HG03354 (cell line): ENCODE results near the gene KRT85.

Source experiments
- ATAC-seq: cut with Tn5 transposase; IDR thresholded peaks from one replicate; pipeline ENCODE4 v1.9.1; 2021; ENCODE audit warnings: mild to moderate bottlenecking; ENCODE audit not compliant: unreplicated experiment, poor library complexity, severe bottlenecking

KRT85 gene

DNA sequence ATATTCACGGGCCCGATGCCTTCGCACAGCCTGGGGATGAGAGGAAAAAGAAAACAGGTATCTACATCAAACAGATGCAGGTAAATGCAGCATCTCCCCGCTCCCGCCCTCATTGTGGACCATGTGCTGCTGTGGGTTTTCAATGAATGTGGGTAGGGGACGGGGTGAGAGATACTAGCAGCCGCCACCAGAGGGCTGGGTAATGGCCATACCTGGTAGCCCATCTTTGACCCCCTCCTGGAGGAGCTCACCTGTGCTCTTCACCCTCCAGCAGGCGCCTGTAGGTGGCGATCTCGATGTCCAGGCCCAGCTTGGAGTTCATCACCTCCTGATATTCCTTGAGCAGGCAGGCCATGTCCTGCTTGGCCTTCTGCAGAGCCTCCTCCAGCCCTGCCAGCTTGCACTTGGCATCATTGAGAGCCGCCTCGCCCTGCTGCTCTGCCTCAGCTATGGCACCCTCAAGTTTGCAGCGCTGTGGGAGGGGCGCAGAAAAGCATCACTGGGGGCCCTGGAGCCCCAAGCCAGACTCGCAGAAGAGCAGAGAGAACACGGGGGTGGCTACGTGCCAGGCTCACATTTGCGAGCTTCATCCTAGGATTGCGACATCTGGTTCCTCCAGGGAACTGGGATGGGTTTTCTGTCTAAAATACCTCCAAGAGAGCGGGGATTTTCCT, 28.6 kb upstream of the KRT85 start:
- no peak for ATAC-seq

DNA sequence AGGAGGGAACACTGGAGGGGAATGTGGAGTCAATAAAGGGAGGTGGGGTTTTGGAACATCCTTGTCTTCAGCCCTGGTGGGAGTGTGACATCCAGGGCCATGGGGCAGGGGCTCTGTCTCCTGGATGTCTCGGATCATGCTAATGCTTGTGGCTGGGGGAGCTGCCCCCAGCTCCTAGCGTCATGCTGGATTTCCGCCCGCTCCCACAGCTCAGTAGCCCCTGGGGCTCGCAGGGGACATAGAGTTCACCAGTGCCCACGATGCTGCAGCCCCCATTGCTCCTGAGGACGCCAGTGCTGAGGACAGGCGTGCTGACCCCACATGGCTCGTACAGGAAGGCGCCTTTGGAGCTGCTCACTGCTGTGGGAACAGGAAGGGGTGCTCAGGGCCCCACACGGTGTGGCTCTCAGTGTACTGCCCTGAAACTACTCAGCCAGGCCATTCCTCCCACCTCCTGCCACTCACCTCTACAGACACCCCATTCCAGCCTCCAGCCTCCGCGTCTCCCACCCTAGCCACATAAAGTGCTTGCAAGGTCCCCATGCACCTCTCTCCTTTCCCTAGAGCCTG, 27.6 kb upstream of the KRT85 start:
- ATAC-seq: no peak

DNA sequence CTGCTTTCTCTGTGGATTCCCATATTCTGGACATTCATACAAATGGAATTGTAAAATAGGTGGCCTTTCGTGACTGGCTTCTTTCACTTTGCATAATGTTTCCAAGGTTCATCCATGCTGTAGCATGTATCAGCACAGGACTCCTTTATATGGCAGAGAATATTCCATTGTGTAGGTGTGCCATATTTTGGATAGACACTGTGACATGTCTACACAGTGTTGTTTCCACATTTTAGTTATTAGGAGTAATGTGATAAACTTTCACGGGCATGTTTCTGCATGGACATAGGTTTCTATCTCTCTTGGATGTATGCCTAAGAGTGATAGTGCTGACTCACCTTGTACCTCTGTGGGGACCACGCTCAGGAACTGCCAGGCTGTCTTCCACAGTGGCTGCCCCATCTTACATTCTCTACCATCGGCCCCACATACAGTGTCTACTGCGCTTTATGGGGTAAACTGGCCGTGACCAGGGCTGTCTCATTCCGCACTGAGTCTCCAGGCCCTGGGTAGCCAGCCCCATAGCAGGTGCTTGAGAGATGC, 25.3 kb upstream of the KRT85 start:
- ATAC-seq: no peak

DNA sequence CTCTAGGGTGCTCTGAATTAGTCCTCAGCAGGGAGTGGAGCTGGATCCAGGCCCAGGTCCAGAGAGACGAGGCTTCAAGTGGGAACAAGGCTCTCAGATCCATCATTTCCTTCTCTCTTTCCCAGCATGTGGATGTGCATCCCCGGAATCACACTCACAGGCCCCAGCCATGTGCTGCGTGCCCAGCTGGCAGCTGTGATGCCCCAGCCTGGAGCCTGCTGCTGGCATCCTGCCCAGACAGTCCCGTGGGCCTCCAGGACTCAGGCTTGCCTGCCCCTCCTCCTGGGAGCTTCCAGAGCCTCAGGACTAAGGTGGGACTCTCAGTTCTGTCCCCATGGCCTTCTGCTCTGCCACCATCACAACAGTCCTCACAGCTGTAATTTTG, 24.3 kb upstream of the KRT85 start:
- no peak for ATAC-seq

DNA sequence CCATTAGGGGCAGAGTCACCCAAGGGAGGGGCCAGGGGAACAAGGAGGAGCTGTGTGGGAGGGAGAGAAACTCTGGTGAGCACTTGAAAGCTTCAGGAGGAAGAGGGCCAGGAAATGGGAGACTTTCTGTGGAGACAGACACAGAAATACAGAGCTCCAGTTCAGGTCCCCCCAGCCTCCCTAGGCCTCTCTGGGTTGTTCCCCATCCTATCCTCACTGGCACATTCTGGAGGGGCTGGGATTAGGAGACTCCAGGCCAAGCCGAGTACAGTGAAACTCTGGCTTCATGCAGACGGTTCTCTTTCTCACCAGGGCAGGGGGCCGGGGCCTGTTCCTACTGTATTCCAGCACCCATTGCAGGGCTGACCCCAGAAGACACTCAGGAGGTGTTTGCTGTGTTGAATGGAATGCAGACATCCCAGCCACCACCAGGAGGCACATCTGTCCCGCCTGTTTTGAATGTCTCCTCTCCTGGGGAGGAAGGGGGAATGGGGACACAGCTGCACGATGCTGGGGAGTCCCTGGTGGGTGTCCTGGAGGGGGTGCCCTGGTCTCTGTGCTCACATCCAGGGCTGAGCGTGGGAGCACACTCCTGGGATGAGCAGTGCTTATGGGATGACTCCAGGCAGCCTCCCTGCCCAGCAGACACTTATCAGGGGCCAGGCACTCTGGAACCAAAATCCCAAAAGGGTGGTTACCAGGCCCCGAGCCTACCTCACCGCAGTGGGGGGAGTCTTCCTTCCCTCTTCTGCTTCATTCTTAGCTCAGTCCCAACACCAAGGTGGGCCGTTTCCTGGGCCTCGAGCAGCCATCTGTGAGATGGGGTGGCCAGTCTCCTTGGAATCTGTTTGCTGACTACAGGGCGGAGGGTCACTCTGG, 23.7 kb upstream of the KRT85 start:
- no peak for ATAC-seq

- no peak for ATAC-seq
Observed at GRCh38 chr12:52389313-52390207, 22.3 kb upstream of the KRT85 start.

GRCh38 chr12:52387859-52388258, 20.6 kb upstream of the KRT85 start:
- ATAC-seq: no peak

- ATAC-seq: no peak
Observed at GRCh38 chr12:52385226-52385702, 18.0 kb upstream of the KRT85 start, which contains the start of gene KRT84. Gene KRT84 (minus strand): TSS chr12:52385652. CDS start chr12:52385585, 67 bp downstream.

- no peak for ATAC-seq
Observed at GRCh38 chr12:52383331-52383730, 16.1 kb upstream of the KRT85 start.

- ATAC-seq: no peak
Observed at GRCh38 chr12:52382854-52383253, 15.6 kb upstream of the KRT85 start.

DNA sequence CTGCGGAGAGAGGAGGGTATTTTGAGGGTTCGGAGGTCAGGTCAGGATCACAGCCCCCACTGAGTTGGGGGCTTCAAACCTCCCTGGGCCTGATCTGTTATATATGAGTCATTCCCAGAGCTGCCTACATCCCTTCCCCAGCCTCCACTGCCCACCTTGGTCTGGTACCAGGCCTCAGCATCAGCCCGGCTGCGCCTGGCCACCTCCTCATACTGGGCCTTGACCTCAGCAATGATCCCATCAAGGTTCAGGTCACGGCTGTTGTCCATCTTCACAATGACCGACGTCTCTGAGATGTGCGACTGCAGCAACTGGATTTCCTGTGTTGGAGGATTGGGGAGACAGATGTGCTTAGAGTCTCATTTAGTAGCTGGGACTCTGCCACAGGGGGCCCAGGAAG, 13.9 kb upstream of the KRT85 start:
- no peak for ATAC-seq

GRCh38 chr12:52380271-52380694, 13.0 kb upstream of the KRT85 start:
- ATAC-seq: no peak

- no peak for ATAC-seq
Observed at GRCh38 chr12:52379536-52379935, 12.3 kb upstream of the KRT85 start.

DNA sequence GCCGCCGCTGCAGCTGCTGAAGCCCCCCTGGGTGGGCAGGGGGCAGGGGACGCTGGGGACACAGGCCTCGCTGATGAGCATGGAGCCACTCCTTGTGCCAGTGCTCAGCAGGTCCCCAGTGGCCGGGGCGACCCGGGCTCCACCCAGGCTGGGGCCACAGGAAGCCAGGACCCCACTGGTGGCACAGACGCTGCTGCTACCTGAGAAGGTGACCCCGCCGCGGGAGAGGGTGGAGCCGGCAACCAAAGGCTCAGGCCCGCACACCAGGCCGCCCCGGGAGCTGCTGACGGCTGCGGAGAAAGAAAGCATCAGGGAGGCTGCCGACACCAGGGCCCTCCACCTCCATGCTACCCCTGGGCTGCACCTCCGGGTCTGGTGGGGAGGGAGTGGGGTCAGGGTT, 10.8 kb upstream of the KRT85 start:
- no peak for ATAC-seq

- no peak for ATAC-seq
Observed at GRCh38 chr12:52377266-52377665, 10.0 kb upstream of the KRT85 start.

DNA sequence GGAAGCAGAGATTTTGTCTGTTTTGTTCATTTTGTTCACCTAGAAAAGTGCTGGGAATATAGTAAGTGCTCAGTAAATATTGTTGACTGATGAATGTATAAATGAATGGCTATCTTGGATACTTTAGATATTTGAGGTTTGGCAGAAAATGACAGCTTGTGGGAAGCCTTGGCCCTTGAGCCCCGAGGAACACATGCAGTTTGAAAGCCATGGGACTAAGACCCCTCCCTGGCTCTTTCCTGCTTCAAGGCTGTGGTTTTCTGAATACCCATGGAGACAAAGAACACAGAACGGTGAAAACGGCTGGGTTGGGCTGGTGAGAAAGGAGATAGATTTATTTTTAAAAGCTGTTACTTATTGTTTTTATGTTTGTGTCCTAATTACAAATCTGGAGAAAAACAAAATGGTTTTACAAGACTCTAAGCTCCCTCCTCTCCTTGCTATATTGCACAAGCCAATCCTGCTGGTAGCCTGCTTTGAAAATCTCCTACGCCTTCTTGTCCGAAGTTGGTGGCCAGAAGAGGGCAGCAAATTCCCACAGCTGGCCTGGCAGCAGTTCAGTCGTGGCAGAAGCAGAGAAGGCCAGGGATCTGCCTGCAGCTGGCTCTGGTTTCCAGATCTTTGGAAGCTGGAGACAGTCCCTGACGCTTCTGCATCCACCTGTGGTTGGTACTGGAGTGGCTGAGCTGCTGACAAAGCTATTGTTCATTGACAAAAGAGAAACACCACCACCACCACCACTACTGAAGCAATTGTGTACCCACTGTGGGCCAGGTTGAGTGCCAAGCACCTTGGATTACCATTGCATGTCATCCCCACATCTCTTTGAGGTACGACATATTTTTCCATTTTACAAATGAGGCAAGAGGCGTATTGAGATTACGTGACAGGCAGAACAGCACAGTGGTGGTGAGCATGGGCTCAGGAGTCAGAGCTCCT, 5.2 kb upstream of the KRT85 start:
- ATAC-seq: no peak

GRCh38 chr12:52371716-52372115, 4.4 kb upstream of the KRT85 start:
- no peak for ATAC-seq

GRCh38 chr12:52370926-52371608, 3.8 kb upstream of the KRT85 start:
- no peak for ATAC-seq
